PC-3 (cell line): ENCODE results near the gene HMCN1. TPM values are rescaled to one million over a fixed set of nuclear protein-coding genes. Genes with fewer than 3 reads are reported as not detected.
A peak's percentile ranks its signal among the peaks of the same experiment; 100 is the strongest.

Source experiments
- ATAC-seq: fragments of 200-7000 bp; cut with Tn5 transposase; 2 replicates; pipeline ENCODE4 v1.9.1; 2020; ENCODE audit warnings: mild to moderate bottlenecking, moderate library complexity
- BruUV-seq: library from RNA; stranded (reverse); fragments of 400-500 nt; replicated peaks from 2 replicates; lab custom pipeline; 2021; lab: Mats Ljungman, UMichigan
- CTCF ChIA-PET: fragments of 300-600 bp; sonication (Branson Sonifier 250); formaldehyde crosslinking; loops from one replicate; lab custom pipeline; 2022; ENCODE audit warnings: antibody characterized with exemption; lab: Charles Lee
- POLR2A ChIA-PET: fragments of 300-600 bp; sonication (Branson Sonifier 250); formaldehyde crosslinking; loops from one replicate; lab custom pipeline; 2022; ENCODE audit warnings: antibody characterized with exemption; ENCODE audit not compliant: unreplicated experiment; lab: Charles Lee
- DNase-seq: peaks from one replicate; pipeline ENCODE4 v3.0.0-alpha.2; 2015
- H2AFZ ChIP-seq: fragments of 300-600 bp; sonication (generic); 2 replicates; pipeline ENCODE4 v1.6.0; 2016; ENCODE audit warnings: antibody characterized with exemption, low read length
- H3F3A ChIP-seq: fragments of 300-600 bp; sonication (generic); one replicate; pipeline ENCODE4 v1.6.0; 2017; ENCODE audit warnings: antibody characterized with exemption, low read length, control low read depth, mild to moderate bottlenecking; ENCODE audit not compliant: unreplicated experiment
- H3K27ac ChIP-seq: fragments of 300-600 bp; sonication (generic); 2 replicates; pipeline ENCODE4 v1.5.1; 2016; ENCODE audit warnings: mild to moderate bottlenecking, low read length
- H3K27me3 ChIP-seq: fragments of 300-600 bp; sonication (generic); 2 replicates; pipeline ENCODE4 v1.6.1; 2016; ENCODE audit warnings: low read length, mixed read lengths
- H3K36me3 ChIP-seq: fragments of 300-600 bp; sonication (generic); 2 replicates; pipeline ENCODE4 v1.6.1; 2016; ENCODE audit warnings: low read depth, mixed run types, low read length, mixed read lengths
- H3K4me1 ChIP-seq: fragments of 300-600 bp; sonication (generic); 2 replicates; pipeline ENCODE4 v1.5.1; 2016; ENCODE audit warnings: low read length; ENCODE audit not compliant: insufficient read depth
- H3K4me2 ChIP-seq: fragments of 300-600 bp; sonication (generic); 2 replicates; pipeline ENCODE4 v1.6.0; 2016; ENCODE audit warnings: low read length
- H3K4me3 ChIP-seq: fragments of 300-600 bp; sonication (generic); 2 replicates; pipeline ENCODE4 v1.5.1; 2016; ENCODE audit warnings: mild to moderate bottlenecking, low read length, mixed read lengths
- H3K79me2 ChIP-seq: fragments of 300-600 bp; sonication (generic); 2 replicates; pipeline ENCODE4 v1.6.1; 2017; ENCODE audit warnings: low read length, mixed read lengths
- H3K9ac ChIP-seq: fragments of 300-600 bp; sonication (generic); 2 replicates; pipeline ENCODE4 v1.6.0; 2016; ENCODE audit warnings: mild to moderate bottlenecking, low read length
- H3K9me2 ChIP-seq: fragments of 300-600 bp; sonication (generic); replicated peaks from 2 replicates; pipeline ENCODE4 v1.6.1; 2016; ENCODE audit warnings: mixed run types, low read length, mixed read lengths
- H3K9me3 ChIP-seq: fragments of 300-600 bp; sonication (generic); 2 replicates; pipeline ENCODE4 v1.6.1; 2016; ENCODE audit warnings: low read length, mixed read lengths
- H4K20me1 ChIP-seq: fragments of 300-600 bp; sonication (generic); 2 replicates; pipeline ENCODE4 v1.6.1; 2016; ENCODE audit warnings: low read length, mixed read lengths
- CTCF ChIP-seq: fragments of 300-600 bp; sonication (generic); conservative IDR thresholded peaks from 2 replicates; pipeline ENCODE4 v1.5.1; 2017; ENCODE audit warnings: antibody characterized with exemption, low read depth, mild to moderate bottlenecking, low read length
- EZH2 ChIP-seq: fragments of 300-600 bp; sonication (generic); IDR thresholded peaks from one replicate; pipeline ENCODE4 v1.6.1; 2017; ENCODE audit warnings: antibody characterized with exemption, mild to moderate bottlenecking, low read length; ENCODE audit not compliant: unreplicated experiment
- EZH2phosphoT487 ChIP-seq: fragments of 300-600 bp; sonication (generic); IDR thresholded peaks from 2 replicates; pipeline ENCODE4 v1.6.1; 2018; ENCODE audit warnings: mild to moderate bottlenecking, antibody characterized with exemption, low read length, borderline replicate concordance
- intact Hi-C: fragments of 100-400 bp; cut with micrococcal nuclease; formaldehyde crosslinking; loops from 2 replicates; pipeline ENCODE4 v1.9.0; 2023
- total RNA-seq: library from RNA; depleted of rRNA; stranded (reverse); fragments of >200 nt; gene quantifications from 2 replicates; pipeline ENCODE4 v1.2.3, GENCODE V29; 2014

HMCN1 gene
- total RNA-seq, 1 experiment from 2014 or later, result 0.66 TPM

- ATAC-seq, result no peak
- Histone ChIP-seq H3K27me3 (no peaks in the 10 kb centered on the region), H3K9me2 (no peaks in the 10 kb centered on the region), H3F3A (no peaks in the 10 kb centered on the region), H3K27ac (no peak overlapping the region), H3K4me3 (no peak overlapping the region), H4K20me1 (no peaks in the 10 kb centered on the region), H3K4me2 (no peak overlapping the region), H3K9me3 (no peaks in the 10 kb centered on the region), H3K36me3 (no peaks in the 10 kb centered on the region), H3K9ac (no peak overlapping the region), H3K4me1 (peaks cover 11% of the 10 kb centered on the region), H2AFZ (no peak overlapping the region), H3K79me2 (no peaks in the 10 kb centered on the region)
- peak; percentile 34 for DNase-seq
- ChIA-PET CTCF (no interaction called here), POLR2A (no interaction called here)
- no TSS peak for BruUV-seq
- intact Hi-C loops, result loop anchor here (5.0 kb wide), 1 partner anchor 708 kb away; no protein-coding TSS in a partner anchor
- TF ChIP-seq CTCF, result peak; percentile 52
- TF ChIP-seq EZH2, result no peak
Measured at GRCh38 chr1:185695299-185695698, 38.9 kb upstream of the HMCN1 start.

GRCh38 chr1:185696422-185697150 is 37.6 kb upstream of the HMCN1 start:
- Histone ChIP-seq H3K9me3 (no peaks in the 10 kb centered on the region), H3K9ac (no peak overlapping the region), H3K4me2 (no peak overlapping the region), H3K4me1 (peaks cover 11% of the 10 kb centered on the region), H3K36me3 (no peaks in the 10 kb centered on the region), H4K20me1 (no peaks in the 10 kb centered on the region), H3K4me3 (no peak overlapping the region), H3K27me3 (no peaks in the 10 kb centered on the region), H2AFZ (no peak overlapping the region), H3K79me2 (no peaks in the 10 kb centered on the region), H3K9me2 (no peaks in the 10 kb centered on the region), H3F3A (no peaks in the 10 kb centered on the region), H3K27ac (peak overlapping the region; percentile 49)
- POLR2A ChIA-PET, result no interaction called here
- CTCF ChIA-PET, result no interaction called here
- ATAC-seq (peak; percentile 93), DNase-seq (peak; percentile 77)
- no TSS peak for BruUV-seq
- intact Hi-C loops, result loop anchor here (5.0 kb wide), 1 partner anchor 709 kb away; no protein-coding TSS in a partner anchor
- no peak for TF ChIP-seq EZH2
- no peak for TF ChIP-seq EZH2phosphoT487
- no peak for TF ChIP-seq CTCF

GRCh38 chr1:185699874-185700273 is 34.3 kb upstream of the HMCN1 start:
- H3K4me3 ChIP-seq, result no peak overlapping the region
- intact Hi-C loops, result loop anchor here (5.0 kb wide), 1 partner anchor 713 kb away; no protein-coding TSS in a partner anchor
- H2AFZ ChIP-seq, result no peak overlapping the region
- no peaks in the 10 kb centered on the region for H3K27me3 ChIP-seq
- no peak overlapping the region for H3K4me2 ChIP-seq
- H3K9ac ChIP-seq, result no peak overlapping the region
- no peaks in the 10 kb centered on the region for H3K36me3 ChIP-seq
- H3K4me1 ChIP-seq, result peaks cover 11% of the 10 kb centered on the region
- no peaks in the 10 kb centered on the region for H3F3A ChIP-seq
- no peaks in the 10 kb centered on the region for H4K20me1 ChIP-seq
- no peak for ATAC-seq
- ChIA-PET CTCF (no interaction called here), POLR2A (no interaction called here)
- H3K27ac ChIP-seq, result no peak overlapping the region
- no peaks in the 10 kb centered on the region for H3K9me2 ChIP-seq
- BruUV-seq, result no TSS peak
- TF ChIP-seq EZH2, result no peak
- TF ChIP-seq CTCF, result no peak
- TF ChIP-seq EZH2phosphoT487, result no peak
- no peak for DNase-seq
- no peaks in the 10 kb centered on the region for H3K9me3 ChIP-seq
- no peaks in the 10 kb centered on the region for H3K79me2 ChIP-seq
